Measurements from ENCODE around the gene DMKN.

DNA sequence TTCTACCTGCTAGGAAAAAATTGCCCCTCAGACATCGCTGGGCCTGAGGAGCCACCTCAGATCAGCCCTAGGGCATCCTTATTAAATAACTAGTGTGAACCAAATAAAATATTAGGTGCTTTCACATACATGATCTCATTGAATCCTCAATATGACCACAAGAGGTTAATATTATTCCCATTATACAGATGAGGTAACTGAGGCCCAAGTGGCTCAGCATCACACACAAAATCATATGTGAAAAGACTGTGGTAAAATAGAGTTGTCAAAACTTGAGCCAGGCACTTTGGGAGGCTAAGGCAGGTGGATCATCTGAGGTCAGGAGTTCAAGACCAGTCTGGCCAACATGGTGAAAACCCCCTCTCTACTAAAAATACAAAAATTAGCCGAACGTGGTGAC is 2.9 kb upstream of the DMKN start:
- TF ChIP-seq GATA2 (IDR thresholded peaks at IDR 0.05; ENCODE audit: low read depth, low read length) (no peak), GATA3 (IDR thresholded peaks at IDR 0.05; ENCODE audit: low read depth, low read length) (no peak)
